GM04503 (cell line): ENCODE measurements around the gene ZNF768.
"Not testable (repeated sequence)": the region's sequence is repeated elsewhere in the genome, so short reads cannot be mapped to it uniquely, and the experiment has no call there.

Experiments
- DNase-seq: peaks from one replicate; pipeline ENCODE4 v3.0.0-alpha.2; 2012; ENCODE audit warnings: low read depth

The ZNF768 gene

GRCh38 chr16:30555315-30556124 is 29.2 kb upstream of the ZNF768 start:
- DNase-seq: no peak

- no peak for DNase-seq
Observed at GRCh38 chr16:30554557-30555314, 28.4 kb upstream of the ZNF768 start.

- no peak for DNase-seq
Observed at GRCh38 chr16:30553393-30553899, 27.1 kb upstream of the ZNF768 start.

- DNase-seq: no peak
Observed at GRCh38 chr16:30552956-30553355, 26.6 kb upstream of the ZNF768 start.

- DNase-seq: no peak
Observed at GRCh38 chr16:30551781-30552180, 25.4 kb upstream of the ZNF768 start.

GRCh38 chr16:30548416-30549253 is 22.3 kb upstream of the ZNF768 start:
- no peak for DNase-seq

- DNase-seq: no peak
Observed at GRCh38 chr16:30546115-30546514, 19.7 kb upstream of the ZNF768 start.

GRCh38 chr16:30543067-30543466 is 16.7 kb upstream of the ZNF768 start:
- no peak for DNase-seq

- no peak for DNase-seq
Observed at GRCh38 chr16:30541502-30542329, 15.3 kb upstream of the ZNF768 start.

- not testable (repeated sequence) for DNase-seq
Observed at GRCh38 chr16:30540916-30541464, 14.6 kb upstream of the ZNF768 start.

- DNase-seq: not testable (repeated sequence)
Observed at GRCh38 chr16:30539986-30540526, 13.7 kb upstream of the ZNF768 start.

- DNase-seq: no peak
Observed at GRCh38 chr16:30539000-30539964, 12.9 kb upstream of the ZNF768 start.

- not testable (repeated sequence) for DNase-seq
Observed at GRCh38 chr16:30536391-30537024, 10.1 kb upstream of the ZNF768 start.

- no peak for DNase-seq
Observed at GRCh38 chr16:30535777-30536190, 9.4 kb upstream of the ZNF768 start.

- no peak for DNase-seq
Observed at GRCh38 chr16:30535106-30535776, 8.9 kb upstream of the ZNF768 start.

GRCh38 chr16:30534368-30535105 is 8.2 kb upstream of the ZNF768 start, which contains the start of gene ZNF747:
ZNF747 (minus strand) TSS chr16:30534858; CDS start chr16:30534679, 179 bp downstream.
- DNase-seq: no peak

- no peak for DNase-seq
Observed at GRCh38 chr16:30533748-30534367, 7.5 kb upstream of the ZNF768 start.
